ENCODE results near the gene PKP3.
"Not testable (repeated sequence)": the region's sequence is repeated elsewhere in the genome, so short reads cannot be mapped to it uniquely, and the experiment has no call there.

Gene PKP3

GRCh38 chr11:379205-380094, 14.6 kb upstream of the PKP3 start:
- Histone ChIP-seq H2AFZ (ENCODE audit: low read depth, low read length) (no peak overlapping the region), H3K4me1 (ENCODE audit: insufficient read depth, low read length) (no peaks in the 10 kb centered on the region), H3K36me3 (ENCODE audit: insufficient read depth, low read length) (peaks cover 57% of the 10 kb centered on the region), H3K27me3 (ENCODE audit: insufficient read depth, low read length) (no peaks in the 10 kb centered on the region), H3K9me3 (ENCODE audit: low read length) (peaks cover 28% of the 10 kb centered on the region), H3K4me3 (ENCODE audit: low read length) (no peak overlapping the region)

- H3K36me3 ChIP-seq (ENCODE audit: insufficient read depth, low read length) = peaks cover 56% of the 10 kb centered on the region
- no peaks in the 10 kb centered on the region for H3K27me3 ChIP-seq (ENCODE audit: insufficient read depth, low read length)
- no peaks in the 10 kb centered on the region for H3K4me1 ChIP-seq (ENCODE audit: insufficient read depth, low read length)
- H2AFZ ChIP-seq (ENCODE audit: low read depth, low read length) = no peak overlapping the region
- H3K9me3 ChIP-seq (ENCODE audit: low read length) = peaks cover 28% of the 10 kb centered on the region
- H3K4me3 ChIP-seq (ENCODE audit: low read length) = no peak overlapping the region
Measured at GRCh38 chr11:380095-380480, 13.9 kb upstream of the PKP3 start.

GRCh38 chr11:380491-380890, 13.5 kb upstream of the PKP3 start:
- Histone ChIP-seq H3K4me1 (ENCODE audit: insufficient read depth, low read length) (no peaks in the 10 kb centered on the region), H3K4me3 (ENCODE audit: low read length) (no peak overlapping the region), H3K9me3 (ENCODE audit: low read length) (peaks cover 24% of the 10 kb centered on the region)

GRCh38 chr11:380996-381395, 13.0 kb upstream of the PKP3 start:
- no peak overlapping the region for H3K4me3 ChIP-seq (ENCODE audit: low read length)
- no peaks in the 10 kb centered on the region for H3K27me3 ChIP-seq (ENCODE audit: insufficient read depth, low read length)
- H3K36me3 ChIP-seq (ENCODE audit: insufficient read depth, low read length) = peaks cover 47% of the 10 kb centered on the region
- no peaks in the 10 kb centered on the region for H3K4me1 ChIP-seq (ENCODE audit: insufficient read depth, low read length)
- H2AFZ ChIP-seq (ENCODE audit: low read depth, low read length) = no peak overlapping the region
- H3K9me3 ChIP-seq (ENCODE audit: low read length) = peaks cover 22% of the 10 kb centered on the region

More at GRCh38 chr11:380491-380890, 13.5 kb upstream of the PKP3 start:
- Histone ChIP-seq H3K36me3 (ENCODE audit: insufficient read depth, low read length) (peaks cover 52% of the 10 kb centered on the region), H2AFZ (ENCODE audit: low read depth, low read length) (no peak overlapping the region), H3K27me3 (ENCODE audit: insufficient read depth, low read length) (no peaks in the 10 kb centered on the region)

GRCh38 chr11:381501-382072, 12.4 kb upstream of the PKP3 start:
- H3K27me3 ChIP-seq (ENCODE audit: insufficient read depth, low read length) = no peaks in the 10 kb centered on the region
- H3K36me3 ChIP-seq (ENCODE audit: insufficient read depth, low read length) = peaks cover 44% of the 10 kb centered on the region
- H3K9me3 ChIP-seq (ENCODE audit: low read length) = peaks cover 26% of the 10 kb centered on the region
- no peak overlapping the region for H2AFZ ChIP-seq (ENCODE audit: low read depth, low read length)
- no peak overlapping the region for H3K4me3 ChIP-seq (ENCODE audit: low read length)
- H3K4me1 ChIP-seq (ENCODE audit: insufficient read depth, low read length) = no peaks in the 10 kb centered on the region

GRCh38 chr11:382081-382629, 11.9 kb upstream of the PKP3 start:
- Histone ChIP-seq H3K27me3 (ENCODE audit: insufficient read depth, low read length) (no peaks in the 10 kb centered on the region), H3K4me1 (ENCODE audit: insufficient read depth, low read length) (no peaks in the 10 kb centered on the region), H3K9me3 (ENCODE audit: low read length) (peaks cover 27% of the 10 kb centered on the region), H3K36me3 (ENCODE audit: insufficient read depth, low read length) (peaks cover 40% of the 10 kb centered on the region), H2AFZ (ENCODE audit: low read depth, low read length) (no peak overlapping the region), H3K4me3 (ENCODE audit: low read length) (no peak overlapping the region)

GRCh38 chr11:383431-383830, 10.6 kb upstream of the PKP3 start:
- no peaks in the 10 kb centered on the region for H3K4me1 ChIP-seq (ENCODE audit: insufficient read depth, low read length)

GRCh38 chr11:384511-384910, 9.5 kb upstream of the PKP3 start:
- Histone ChIP-seq H3K4me3 (ENCODE audit: low read length) (no peak overlapping the region), H3K27me3 (ENCODE audit: insufficient read depth, low read length) (peaks cover 4% of the 10 kb centered on the region)

More at GRCh38 chr11:383431-383830, 10.6 kb upstream of the PKP3 start:
- H3K9me3 ChIP-seq (ENCODE audit: low read length) = peaks cover 21% of the 10 kb centered on the region
- no peak overlapping the region for H3K4me3 ChIP-seq (ENCODE audit: low read length)
- H3K27me3 ChIP-seq (ENCODE audit: insufficient read depth, low read length) = peaks cover under 1% of the 10 kb centered on the region
- peaks cover 28% of the 10 kb centered on the region for H3K36me3 ChIP-seq (ENCODE audit: insufficient read depth, low read length)
- H2AFZ ChIP-seq (ENCODE audit: low read depth, low read length) = no peak overlapping the region

GRCh38 chr11:385594-386351, 8.2 kb upstream of the PKP3 start:
- Histone ChIP-seq H3K9me3 (ENCODE audit: low read length) (peaks cover 9% of the 10 kb centered on the region), H3K4me1 (ENCODE audit: insufficient read depth, low read length) (no peaks in the 10 kb centered on the region), H3K27me3 (ENCODE audit: insufficient read depth, low read length) (peaks cover 4% of the 10 kb centered on the region), H3K4me3 (ENCODE audit: low read length) (no peak overlapping the region), H3K36me3 (ENCODE audit: insufficient read depth, low read length) (peaks cover 5% of the 10 kb centered on the region), H2AFZ (ENCODE audit: low read depth, low read length) (no peak overlapping the region)

More at GRCh38 chr11:384511-384910, 9.5 kb upstream of the PKP3 start:
- Histone ChIP-seq H3K9me3 (ENCODE audit: low read length) (peaks cover 13% of the 10 kb centered on the region), H2AFZ (ENCODE audit: low read depth, low read length) (no peak overlapping the region), H3K36me3 (ENCODE audit: insufficient read depth, low read length) (peaks cover 17% of the 10 kb centered on the region), H3K4me1 (ENCODE audit: insufficient read depth, low read length) (no peaks in the 10 kb centered on the region)

- Histone ChIP-seq H2AFZ (ENCODE audit: low read depth, low read length) (no peak overlapping the region), H3K9me3 (ENCODE audit: low read length) (peaks cover 9% of the 10 kb centered on the region), H3K4me3 (ENCODE audit: low read length) (no peak overlapping the region), H3K27me3 (ENCODE audit: insufficient read depth, low read length) (peaks cover 4% of the 10 kb centered on the region), H3K36me3 (ENCODE audit: insufficient read depth, low read length) (peaks cover 4% of the 10 kb centered on the region), H3K4me1 (ENCODE audit: insufficient read depth, low read length) (no peaks in the 10 kb centered on the region)
Measured at GRCh38 chr11:386483-386882, 7.5 kb upstream of the PKP3 start.

- Histone ChIP-seq H3K27me3 (ENCODE audit: insufficient read depth, low read length) (peaks cover 4% of the 10 kb centered on the region), H2AFZ (ENCODE audit: low read depth, low read length) (no peak overlapping the region), H3K4me3 (ENCODE audit: low read length) (no peak overlapping the region), H3K36me3 (ENCODE audit: insufficient read depth, low read length) (peaks cover 3% of the 10 kb centered on the region), H3K9me3 (ENCODE audit: low read length) (peaks cover 9% of the 10 kb centered on the region), H3K4me1 (ENCODE audit: insufficient read depth, low read length) (no peaks in the 10 kb centered on the region)
Measured at GRCh38 chr11:387193-387793, 6.7 kb upstream of the PKP3 start.

GRCh38 chr11:389369-389768, 4.6 kb upstream of the PKP3 start:
- H3K4me3 ChIP-seq (ENCODE audit: low read length); H3K9me3 ChIP-seq (ENCODE audit: low read length); H3K27me3 ChIP-seq (ENCODE audit: insufficient read depth, low read length); H3K4me1 ChIP-seq (ENCODE audit: insufficient read depth, low read length); H3K36me3 ChIP-seq (ENCODE audit: insufficient read depth, low read length); H2AFZ ChIP-seq (ENCODE audit: low read depth, low read length): not testable (repeated sequence)
